ENCODE data around the gene JAKMIP1.

DNA sequence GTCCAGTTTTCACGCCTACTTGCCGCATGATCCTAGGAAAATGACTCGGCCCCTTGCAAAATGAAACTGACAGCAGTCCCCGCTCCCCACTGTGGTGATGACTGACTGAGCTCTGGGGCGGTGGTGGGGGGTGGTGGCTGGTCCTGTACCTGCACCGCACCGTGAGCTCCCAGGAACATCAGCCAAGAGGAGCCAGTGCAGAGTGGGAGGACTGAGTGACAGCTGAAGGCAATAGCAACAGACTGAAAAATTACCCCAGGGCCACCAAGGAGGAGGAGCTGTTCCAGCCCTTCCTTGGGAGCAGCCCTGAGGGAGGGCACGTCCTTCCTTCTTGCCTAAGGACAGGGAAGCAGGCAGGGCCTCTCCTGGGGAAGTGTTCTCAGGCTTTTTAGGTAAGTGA is 179.7 kb downstream of the JAKMIP1 start:
- TF ChIP-seq, protein P1, sequence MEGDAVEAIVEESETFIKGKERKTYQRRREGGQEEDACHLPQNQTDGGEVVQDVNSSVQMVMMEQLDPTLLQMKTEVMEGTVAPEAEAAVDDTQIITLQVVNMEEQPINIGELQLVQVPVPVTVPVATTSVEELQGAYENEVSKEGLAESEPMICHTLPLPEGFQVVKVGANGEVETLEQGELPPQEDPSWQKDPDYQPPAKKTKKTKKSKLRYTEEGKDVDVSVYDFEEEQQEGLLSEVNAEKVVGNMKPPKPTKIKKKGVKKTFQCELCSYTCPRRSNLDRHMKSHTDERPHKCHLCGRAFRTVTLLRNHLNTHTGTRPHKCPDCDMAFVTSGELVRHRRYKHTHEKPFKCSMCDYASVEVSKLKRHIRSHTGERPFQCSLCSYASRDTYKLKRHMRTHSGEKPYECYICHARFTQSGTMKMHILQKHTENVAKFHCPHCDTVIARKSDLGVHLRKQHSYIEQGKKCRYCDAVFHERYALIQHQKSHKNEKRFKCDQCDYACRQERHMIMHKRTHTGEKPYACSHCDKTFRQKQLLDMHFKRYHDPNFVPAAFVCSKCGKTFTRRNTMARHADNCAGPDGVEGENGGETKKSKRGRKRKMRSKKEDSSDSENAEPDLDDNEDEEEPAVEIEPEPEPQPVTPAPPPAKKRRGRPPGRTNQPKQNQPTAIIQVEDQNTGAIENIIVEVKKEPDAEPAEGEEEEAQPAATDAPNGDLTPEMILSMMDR (IDR thresholded peaks at IDR 0.05) = no peak
- TF ChIP-seq POLR2A (IDR thresholded peaks at IDR 0.05) = no peak
